ENCODE results near the gene LIPI. TPM values are rescaled to one million over a fixed set of nuclear protein-coding genes. Genes with fewer than 3 reads are reported as not detected.

LIPI gene
- not detected for polyA plus RNA-seq (ENCODE audit: low read depth in 6 of 6)

DNA sequence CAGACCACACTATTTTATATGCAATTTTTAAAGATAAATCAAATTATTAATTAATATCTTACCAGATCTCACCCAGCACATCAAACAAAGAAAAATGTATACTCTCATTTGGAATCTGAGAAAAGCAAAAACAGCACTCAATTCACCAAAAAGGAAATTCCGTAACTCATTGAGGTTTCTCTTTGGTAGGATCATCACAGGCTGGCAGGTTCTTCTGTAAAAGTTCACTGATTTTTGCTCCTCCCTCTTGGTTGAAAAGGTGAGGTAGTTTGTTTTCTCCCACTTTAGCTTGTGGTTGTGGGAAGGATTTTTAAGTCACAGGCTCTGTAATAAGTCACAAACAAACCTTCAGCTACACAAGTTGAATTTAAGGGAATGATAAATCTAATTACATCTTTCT is at the start of gene LIPI:
TSS of gene LIPI (minus strand) at position 218 of the 400 bp plus-strand sequence. CDS start at position 108, 110 bp downstream.
- H3K9me3 Mint-ChIP-seq: no peaks in the 10 kb centered on the region

DNA sequence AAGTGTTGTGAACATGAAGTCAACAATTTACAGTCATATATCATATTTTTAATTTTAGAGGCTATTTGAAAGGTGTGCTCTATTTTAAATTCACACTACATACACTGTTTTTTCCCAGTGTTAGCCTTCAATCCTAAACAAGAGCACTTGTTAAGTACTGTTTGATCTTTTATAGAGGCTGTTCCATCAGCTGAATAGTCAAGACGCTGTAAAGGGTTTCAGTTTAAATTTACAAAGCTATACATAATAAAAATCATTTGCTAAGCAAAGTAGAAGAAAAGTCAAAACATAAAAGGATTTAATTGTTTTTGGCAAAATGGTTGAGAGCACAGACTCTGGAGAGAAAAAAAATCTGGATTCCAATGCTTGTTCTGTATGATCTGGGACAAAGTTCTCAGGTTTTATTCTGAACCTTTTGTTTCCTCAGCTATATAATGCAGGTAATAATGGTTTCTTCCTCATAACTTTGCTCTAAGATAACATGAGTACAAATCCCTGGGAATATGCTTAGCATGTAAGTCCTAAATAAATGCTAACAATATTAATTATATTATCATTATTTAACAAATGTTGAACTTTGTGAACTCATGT is 49.5 kb upstream of the LIPI start:
- ATAC-seq (ENCODE audit: low read depth in 2 of 2): no peak
- no peak for DNase-seq

More for the DNA sequence above, at the start of gene LIPI:
- no peak for DNase-seq
- no peak within 1 kb of the TSS for H3K27ac Mint-ChIP-seq
- peaks cover 11 to 17% (median 15%) of the 10 kb centered on the region in 3 donors for H3K27me3 Mint-ChIP-seq
- no peak for ATAC-seq (ENCODE audit: low read depth in 2 of 2)
- H3K36me3 Mint-ChIP-seq: no peaks in the 10 kb centered on the region
- peaks cover 0 to 1% (median 0%) of the 10 kb centered on the region in 3 donors for H3K4me1 Mint-ChIP-seq
- peak within 1 kb of the TSS in 1 of 8 donors; percentile 36 for H3K4me3 Mint-ChIP-seq

GRCh38 chr21:14259747-14260146 is 49.0 kb upstream of the LIPI start:
- H3K9me3 Mint-ChIP-seq: no peaks in the 10 kb centered on the region
- no peak overlapping the region for H3K27ac Mint-ChIP-seq
- peaks cover 0 to 7% (median 4%) of the 10 kb centered on the region in 3 donors for H3K27me3 Mint-ChIP-seq
- H3K4me3 Mint-ChIP-seq: no peak overlapping the region
- ATAC-seq (ENCODE audit: low read depth in 2 of 2) (peak; percentile 28 to 43), DNase-seq (peak; percentile 17)
- no peaks in the 10 kb centered on the region for H3K4me1 Mint-ChIP-seq
- no peaks in the 10 kb centered on the region for H3K36me3 Mint-ChIP-seq

More for the DNA sequence above, 49.5 kb upstream of the LIPI start:
- Mint-ChIP-seq H3K27ac (no peak overlapping the region), H3K9me3 (no peaks in the 10 kb centered on the region), H3K36me3 (no peaks in the 10 kb centered on the region), H3K27me3 (peaks cover 0 to 7% (median 4%) of the 10 kb centered on the region in 3 donors), H3K4me3 (no peak overlapping the region), H3K4me1 (no peaks in the 10 kb centered on the region)

DNA sequence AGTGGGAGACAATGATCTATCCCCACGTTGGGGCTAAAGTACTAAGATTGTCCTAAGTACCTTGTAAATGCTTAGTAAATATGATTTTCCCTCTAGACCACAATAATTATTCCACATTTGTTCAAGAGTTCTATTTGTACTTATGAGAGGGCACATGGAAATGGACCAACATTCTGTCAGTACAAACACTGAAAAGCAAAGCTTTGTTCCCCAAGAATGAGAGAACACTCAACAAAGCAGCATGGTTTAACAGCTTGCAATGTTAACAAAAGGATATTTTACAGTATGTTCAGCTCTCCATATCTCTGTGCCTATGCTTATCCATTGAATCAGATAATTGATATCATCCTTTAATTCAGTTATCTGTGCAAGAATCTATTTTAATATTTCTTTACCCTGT is 40.6 kb upstream of the LIPI start:
- ATAC-seq (ENCODE audit: low read depth in 2 of 2) (no peak), DNase-seq (no peak)
- Mint-ChIP-seq H3K4me1 (peaks cover 0 to 6% (median 4%) of the 10 kb centered on the region in 3 donors), H3K4me3 (no peak overlapping the region), H3K36me3 (peaks cover 0 to 7% of the 10 kb centered on the region in 2 donors), H3K9me3 (peaks cover 0 to 11% (median 2%) of the 10 kb centered on the region in 7 donors), H3K27ac (no peak overlapping the region), H3K27me3 (peaks cover 4 to 14% (median 9%) of the 10 kb centered on the region in 3 donors)

DNA sequence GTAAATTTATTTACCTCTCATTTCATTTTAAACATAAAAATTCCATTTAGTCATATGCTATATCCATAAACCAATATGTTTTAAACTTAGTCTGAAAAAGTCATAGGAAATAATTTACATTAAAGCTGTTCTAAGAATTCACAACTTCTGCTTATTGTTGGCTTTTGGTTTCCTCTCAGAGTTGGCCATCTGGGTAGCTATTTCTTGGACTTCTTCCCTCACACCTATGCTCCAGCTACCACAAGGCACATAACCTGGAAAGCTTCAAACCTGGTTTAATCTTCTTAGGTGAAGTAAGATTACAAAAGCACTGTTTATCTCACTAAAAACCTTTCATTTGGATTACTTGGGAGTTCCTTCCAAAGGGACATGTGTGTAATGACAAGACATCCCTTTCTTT is 35.0 kb upstream of the LIPI start:
- Mint-ChIP-seq H3K27me3 (peaks cover 0 to 15% (median 12%) of the 10 kb centered on the region in 3 donors), H3K9me3 (peaks cover 0 to 11% (median 2%) of the 10 kb centered on the region in 7 donors), H3K36me3 (peaks cover 0 to 7% of the 10 kb centered on the region in 2 donors), H3K4me3 (no peak overlapping the region), H3K4me1 (no peaks in the 10 kb centered on the region), H3K27ac (no peak overlapping the region)
- ATAC-seq (ENCODE audit: low read depth in 2 of 2): no peak
- no peak for DNase-seq

DNA sequence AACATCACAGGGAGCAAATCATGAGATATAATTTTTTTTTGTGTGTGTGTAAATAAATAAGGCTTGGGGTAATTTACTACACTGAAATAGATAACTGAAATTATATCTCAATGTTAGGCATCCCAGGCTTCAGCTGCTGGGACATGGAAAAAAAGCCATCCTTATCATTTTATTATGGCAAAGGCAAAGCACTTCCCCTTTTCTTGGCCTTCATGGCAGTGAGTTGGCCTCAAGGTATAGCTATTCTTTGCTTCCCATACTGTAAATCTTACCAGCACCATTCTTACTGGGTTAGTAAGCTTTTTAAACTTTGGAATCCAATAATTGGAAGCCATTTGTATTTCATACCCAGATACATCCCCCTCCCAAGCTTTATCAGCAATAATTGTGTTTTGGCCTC is 34.2 kb upstream of the LIPI start:
- no peak overlapping the region for H3K4me3 Mint-ChIP-seq
- no peak overlapping the region for H3K27ac Mint-ChIP-seq
- DNase-seq: no peak
- peaks cover 0 to 8% (median 2%) of the 10 kb centered on the region in 7 donors for H3K9me3 Mint-ChIP-seq
- no peak for ATAC-seq (ENCODE audit: low read depth in 2 of 2)
- peaks cover 0 to 12% (median 12%) of the 10 kb centered on the region in 3 donors for H3K27me3 Mint-ChIP-seq
- no peaks in the 10 kb centered on the region for H3K4me1 Mint-ChIP-seq
- peaks cover 0 to 3% of the 10 kb centered on the region in 2 donors for H3K36me3 Mint-ChIP-seq

- Mint-ChIP-seq H3K27me3 (peaks cover 0 to 12% (median 10%) of the 10 kb centered on the region in 3 donors), H3K9me3 (peaks cover 0 to 2% (median 0%) of the 10 kb centered on the region in 7 donors), H3K36me3 (no peaks in the 10 kb centered on the region), H3K4me1 (no peaks in the 10 kb centered on the region), H3K4me3 (no peak overlapping the region), H3K27ac (no peak overlapping the region)
- ATAC-seq (ENCODE audit: low read depth in 2 of 2) (no peak), DNase-seq (no peak)
These were observed 33.1 kb upstream of the LIPI start for GRCh38 chr21:14243874-14244273.

DNA sequence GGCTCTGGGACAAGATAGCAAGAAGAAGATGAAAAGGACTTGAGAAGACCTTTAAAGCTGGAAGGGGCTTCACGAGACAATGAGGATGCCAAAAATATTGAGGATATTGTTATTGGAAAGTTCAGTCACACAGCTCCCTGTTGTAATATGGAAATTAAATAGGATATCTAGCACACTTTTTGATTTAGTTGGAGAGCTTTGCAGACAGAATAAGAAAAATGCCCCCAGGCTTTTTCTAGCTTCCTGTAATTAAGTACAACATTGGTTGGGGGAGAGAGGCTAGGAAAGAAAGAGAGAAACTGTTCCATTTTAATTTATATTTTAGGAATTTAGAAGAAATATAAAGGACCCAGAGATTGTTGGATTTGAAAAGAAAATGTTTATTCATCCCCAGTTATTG is 32.7 kb upstream of the LIPI start:
- no peaks in the 10 kb centered on the region for H3K9me3 Mint-ChIP-seq

DNA sequence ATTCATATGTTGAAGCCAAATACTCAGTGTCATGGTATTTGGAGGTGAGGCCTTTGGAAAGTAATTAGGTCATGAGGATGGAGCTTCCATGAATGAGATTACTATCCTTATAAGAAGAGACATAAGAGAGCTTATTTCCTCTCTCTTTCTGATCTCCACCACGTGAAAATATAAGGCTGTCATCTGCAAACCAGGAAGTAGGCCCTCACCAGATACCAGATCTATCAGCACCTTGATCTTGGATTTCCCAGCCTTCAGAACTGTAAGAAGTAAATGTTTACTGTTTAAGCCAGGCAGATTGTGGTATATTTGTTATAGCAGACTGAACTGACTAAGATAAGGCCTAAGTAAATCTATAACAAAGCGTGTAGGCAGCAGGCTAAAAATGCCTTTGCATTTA is 30.5 kb upstream of the LIPI start:
- H3K36me3 Mint-ChIP-seq: no peaks in the 10 kb centered on the region

More for the DNA sequence above, 32.7 kb upstream of the LIPI start:
- ATAC-seq (ENCODE audit: low read depth in 2 of 2): no peak
- H3K4me1 Mint-ChIP-seq: no peaks in the 10 kb centered on the region
- no peak overlapping the region for H3K4me3 Mint-ChIP-seq
- H3K27ac Mint-ChIP-seq: no peak overlapping the region
- H3K27me3 Mint-ChIP-seq: peaks cover 0 to 12% (median 10%) of the 10 kb centered on the region in 3 donors
- no peaks in the 10 kb centered on the region for H3K36me3 Mint-ChIP-seq
- DNase-seq: no peak

GRCh38 chr21:14239281-14239680 is 28.5 kb upstream of the LIPI start:
- Mint-ChIP-seq H3K27me3 (peaks cover 5 to 13% (median 7%) of the 10 kb centered on the region in 3 donors), H3K27ac (no peak overlapping the region), H3K9me3 (no peaks in the 10 kb centered on the region), H3K4me1 (no peaks in the 10 kb centered on the region), H3K4me3 (no peak overlapping the region), H3K36me3 (no peaks in the 10 kb centered on the region)
- ATAC-seq (ENCODE audit: low read depth in 2 of 2): no peak
- DNase-seq: no peak

More for the DNA sequence above, 30.5 kb upstream of the LIPI start:
- Mint-ChIP-seq H3K9me3 (no peaks in the 10 kb centered on the region), H3K4me3 (no peak overlapping the region), H3K27me3 (peaks cover 0 to 7% (median 6%) of the 10 kb centered on the region in 3 donors), H3K4me1 (no peaks in the 10 kb centered on the region), H3K27ac (peak overlapping the region in 1 of 6 donors; percentile 82)
- no peak for ATAC-seq (ENCODE audit: low read depth in 2 of 2)
- peak; percentile 9 for DNase-seq

DNA sequence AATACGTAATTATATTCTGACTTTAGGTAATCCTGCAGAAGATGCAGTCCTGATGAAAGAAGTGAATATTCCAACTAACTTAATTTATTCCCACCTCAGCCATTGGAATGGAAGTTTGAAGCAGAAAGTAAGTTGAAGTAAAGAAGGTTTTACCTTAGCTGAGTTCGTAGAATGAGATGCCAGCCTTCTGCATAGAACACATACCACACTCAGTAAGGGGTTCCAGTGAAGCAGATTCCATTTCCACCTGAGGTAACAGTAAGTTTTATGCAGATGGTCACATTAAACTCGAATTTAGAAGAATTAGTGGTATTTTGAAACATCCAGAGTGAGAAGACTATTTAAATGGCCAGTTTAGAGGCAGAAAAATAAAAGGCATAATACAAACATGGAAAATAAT is 25.4 kb upstream of the LIPI start:
- no peak overlapping the region for H3K27ac Mint-ChIP-seq
- H3K9me3 Mint-ChIP-seq: peaks cover 0 to 4% (median 0%) of the 10 kb centered on the region in 7 donors
- ATAC-seq (ENCODE audit: low read depth in 2 of 2) (no peak), DNase-seq (no peak)
- H3K36me3 Mint-ChIP-seq: no peaks in the 10 kb centered on the region
- H3K4me3 Mint-ChIP-seq: no peak overlapping the region
- peaks cover 5 to 19% (median 11%) of the 10 kb centered on the region in 3 donors for H3K27me3 Mint-ChIP-seq
- H3K4me1 Mint-ChIP-seq: no peaks in the 10 kb centered on the region

GRCh38 chr21:14235101-14235500 is 24.3 kb upstream of the LIPI start:
- Mint-ChIP-seq H3K9me3 (peaks cover 4 to 15% (median 6%) of the 10 kb centered on the region in 7 donors), H3K36me3 (no peaks in the 10 kb centered on the region), H3K27me3 (peaks cover 5 to 19% (median 11%) of the 10 kb centered on the region in 3 donors), H3K4me3 (no peak overlapping the region), H3K27ac (no peak overlapping the region), H3K4me1 (no peaks in the 10 kb centered on the region)
- no peak for ATAC-seq (ENCODE audit: low read depth in 2 of 2)
- no peak for DNase-seq

- Mint-ChIP-seq H3K4me3 (no peak overlapping the region), H3K27me3 (peaks cover under 1 to 8% (median 6%) of the 10 kb centered on the region in 3 donors)
These were observed 18.6 kb upstream of the LIPI start for GRCh38 chr21:14229399-14229798.

GRCh38 chr21:14223365-14223764 is 12.6 kb upstream of the LIPI start:
- ATAC-seq (ENCODE audit: low read depth in 2 of 2): no peak
- Mint-ChIP-seq H3K4me1 (no peaks in the 10 kb centered on the region), H3K4me3 (no peak overlapping the region), H3K27ac (no peak overlapping the region), H3K27me3 (no peaks in the 10 kb centered on the region), H3K9me3 (peaks cover 0 to 4% (median under 1%) of the 10 kb centered on the region in 7 donors), H3K36me3 (peaks cover 0 to under 1% of the 10 kb centered on the region in 2 donors)
- DNase-seq: no peak

More at GRCh38 chr21:14229399-14229798, 18.6 kb upstream of the LIPI start:
- peaks cover 13 to 33% (median 19%) of the 10 kb centered on the region in 7 donors for H3K9me3 Mint-ChIP-seq
- H3K4me1 Mint-ChIP-seq: no peaks in the 10 kb centered on the region
- no peak overlapping the region for H3K27ac Mint-ChIP-seq
- ATAC-seq (ENCODE audit: low read depth in 2 of 2) (no peak), DNase-seq (no peak)
- H3K36me3 Mint-ChIP-seq: peaks cover 0 to 10% of the 10 kb centered on the region in 2 donors
